HepG2 (cell line): ENCODE results near the gene INHBE. TPM values are rescaled to one million over a fixed set of nuclear protein-coding genes. Genes with fewer than 3 reads are reported as not detected.

Experiments
- AFF4 ChIP-seq: sonication (generic); formaldehyde crosslinking; IDR thresholded peaks from 2 replicates; pipeline ENCODE4 v1.4.0; 2020; ENCODE audit warnings: missing genetic modification reagents
- ATF3 ChIP-seq: sonication (generic); formaldehyde crosslinking; IDR thresholded peaks from 2 replicates; pipeline ENCODE4 v1.4.0; 2020; ENCODE audit warnings: missing genetic modification reagents
- EEA1 ChIP-seq: sonication (generic); formaldehyde crosslinking; IDR thresholded peaks from 2 replicates; pipeline ENCODE4 v1.5.1; 2020; ENCODE audit warnings: mild to moderate bottlenecking, missing genetic modification reagents, borderline replicate concordance
- GABPB1 ChIP-seq: IDR thresholded peaks from 2 replicates; pipeline ENCODE4 v1.6.1; 2016; ENCODE audit warnings: mild to moderate bottlenecking, missing genetic modification reagents, moderate library complexity, missing compliant biosample characterization
- HNRNPUL1 ChIP-seq: fragments of 200-400 bp; formaldehyde crosslinking; IDR thresholded peaks from 2 replicates; pipeline ENCODE4 v1.6.1; 2017; ENCODE audit warnings: low read depth, mild to moderate bottlenecking, low read length, moderate library complexity
- IRF2 ChIP-seq: IDR thresholded peaks from 2 replicates; pipeline ENCODE4 v1.6.1; 2018; ENCODE audit warnings: missing genetic modification reagents, missing compliant biosample characterization
- MED8 ChIP-seq: sonication (generic); formaldehyde crosslinking; IDR thresholded peaks from 2 replicates; pipeline ENCODE4 v1.8.1; 2023; ENCODE audit warnings: mild to moderate bottlenecking, missing genetic modification reagents; ENCODE audit not compliant: insufficient replicate concordance
- MXD3 ChIP-seq: IDR thresholded peaks from 2 replicates; pipeline ENCODE4 v1.6.1; 2016; ENCODE audit warnings: mild to moderate bottlenecking, missing biosample characterization, missing genetic modification reagents
- NONO ChIP-seq, 2 experiments: fragments of 450-650 bp in 1 of 2; sonication (generic) in 1 of 2; formaldehyde crosslinking in 1 of 2; IDR thresholded peaks in 1 of 2; conservative IDR thresholded peaks in 1 of 2; 2 replicates each; pipeline versions ENCODE4 v1.6.1 to v1.8.0; 2017 to 2022; ENCODE audit warnings: mild to moderate bottlenecking in 1 of 2, missing genetic modification reagents in 1 of 2, moderate library complexity in 1 of 2
- REPIN1 ChIP-seq: sonication (generic); formaldehyde crosslinking; IDR thresholded peaks from 2 replicates; pipeline ENCODE4 v1.8.0; 2022; ENCODE audit warnings: missing genetic modification reagents, low read depth, mild to moderate bottlenecking, borderline replicate concordance
- SIN3A ChIP-seq: IDR thresholded peaks from 2 replicates; pipeline ENCODE4 v1.6.1; 2011; ENCODE audit warnings: low read depth, mild to moderate bottlenecking, control low read depth, low read length, borderline replicate concordance
- SMYD3 ChIP-seq: sonication (generic); formaldehyde crosslinking; IDR thresholded peaks from 2 replicates; pipeline ENCODE4 v1.8.1; 2023; ENCODE audit warnings: mild to moderate bottlenecking, missing genetic modification reagents
- THAP11 ChIP-seq: IDR thresholded peaks from 2 replicates; pipeline ENCODE4 v1.6.1; 2016; ENCODE audit warnings: missing biosample characterization, missing genetic modification reagents
- ZMYM3 ChIP-seq: sonication (generic); formaldehyde crosslinking; IDR thresholded peaks from 2 replicates; pipeline ENCODE4 v1.5.1; 2020; ENCODE audit warnings: mild to moderate bottlenecking, missing genetic modification reagents
- ZNF225 ChIP-seq: sonication (generic); formaldehyde crosslinking; IDR thresholded peaks from 2 replicates; pipeline ENCODE4 v1.4.0; 2020; ENCODE audit warnings: mild to moderate bottlenecking, missing genetic modification reagents
- ZNF317 ChIP-seq: sonication (generic); formaldehyde crosslinking; IDR thresholded peaks from 2 replicates; pipeline ENCODE4 v1.5.0; 2020; ENCODE audit warnings: mild to moderate bottlenecking, missing genetic modification reagents
- ZNF441 ChIP-seq: sonication (generic); formaldehyde crosslinking; IDR thresholded peaks from 2 replicates; pipeline ENCODE4 v1.7.0; 2021; ENCODE audit warnings: missing genetic modification reagents, borderline replicate concordance
- ZNF552 ChIP-seq: sonication (generic); formaldehyde crosslinking; IDR thresholded peaks from 2 replicates; pipeline ENCODE4 v1.9.0; 2022; ENCODE audit warnings: missing genetic modification reagents, mild to moderate bottlenecking, borderline replicate concordance
- ZNF597 ChIP-seq: sonication (generic); formaldehyde crosslinking; IDR thresholded peaks from 2 replicates; pipeline ENCODE4 v1.5.0; 2020; ENCODE audit warnings: missing genetic modification reagents
- ZNF841 ChIP-seq: sonication (generic); formaldehyde crosslinking; IDR thresholded peaks from 2 replicates; pipeline ENCODE4 v1.8.1; 2023; ENCODE audit warnings: missing genetic modification reagents, borderline replicate concordance
- ZZZ3 ChIP-seq: sonication (generic); formaldehyde crosslinking; IDR thresholded peaks from 2 replicates; pipeline ENCODE4 v1.4.0; 2020; ENCODE audit warnings: missing genetic modification reagents, mild to moderate bottlenecking, borderline replicate concordance
- polyA plus RNA-seq, 8 experiments: library from polyadenylated mRNA; depleted of rRNA in 3 of 8; stranded (reverse) in 7 of 8; unstranded in 1 of 8; fragments of >200 nt; fragmentation: Illumina TruSeq in 4 of 8; extraction: Trizol in 4 of 8; gene quantifications; 2 replicates each; pipeline versions ENCODE4 v1.2.1 to v1.2.3, GENCODE V29; 2011 to 2016; ENCODE audit warnings: low read depth in 4 of 8, missing spikeins in 1 of 8, mixed read lengths in 1 of 8; ENCODE audit not compliant: insufficient read depth in 1 of 8
- total RNA-seq, 5 experiments: library from RNA; depleted of rRNA; stranded (reverse); fragments of >200 nt; fragmentation: Illumina TruSeq; extraction: Trizol; gene quantifications; 2 replicates each; pipeline ENCODE4 v1.2.3, GENCODE V29; 2016; ENCODE audit warnings: low read depth in 1 of 5
- TF ChIP-seq, protein P1 (sequence below): sonication (generic); formaldehyde crosslinking; IDR thresholded peaks from 2 replicates; pipeline ENCODE4 v1.9.0; 2021; ENCODE audit warnings: missing genetic modification reagents, mild to moderate bottlenecking, borderline replicate concordance

The INHBE gene
- total and polyA plus RNA-seq, 2 of the 13 experiments (the other 11 are each of a cell fraction or from before 2014, with no cell fraction given): 17.0 to 32.0 TPM

DNA sequence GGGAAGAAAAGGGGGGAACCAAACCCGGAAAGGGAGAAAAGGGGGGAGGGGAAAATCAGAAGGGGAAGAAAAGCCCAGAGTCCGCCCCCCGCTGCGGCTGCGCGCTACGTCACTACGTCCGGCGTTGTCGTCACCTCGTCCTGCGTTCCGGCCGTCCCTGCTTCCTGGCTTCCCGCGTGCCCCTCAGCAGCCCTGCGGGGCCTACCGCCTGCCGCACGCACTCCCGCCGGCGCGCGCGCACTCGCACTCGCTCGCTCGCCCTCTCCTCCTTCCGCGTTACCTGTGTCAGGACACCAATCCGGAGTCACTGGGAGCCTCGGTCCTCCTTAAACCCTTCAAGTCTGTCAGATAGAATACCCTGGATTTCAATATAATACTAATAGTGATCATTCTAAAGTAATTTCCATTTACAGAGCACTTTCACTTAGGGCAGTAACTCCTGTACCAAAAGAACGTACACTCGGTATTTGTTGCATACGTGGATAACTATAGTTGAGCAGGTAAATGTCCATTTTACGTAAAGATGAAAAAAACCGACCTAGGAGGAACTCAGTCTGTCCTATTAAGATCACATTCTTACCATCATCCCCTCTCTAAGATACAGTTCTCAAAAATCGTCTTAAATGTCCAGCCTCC lies 24.1 kb upstream of the INHBE start, which contains the start of gene R3HDM2 (continued):
- peak; percentile 22; the same call in 1 of the 2 replicates for TF ChIP-seq ZMYM3 (CRISPR knock-in tag)
- 0 out of 2 replicates have a peak, but pooled peaks have one; percentile 56 for TF ChIP-seq ZNF225 (CRISPR knock-in tag)
- peak; percentile 90 for TF ChIP-seq GABPB1 (CRISPR knock-in tag)
- TF ChIP-seq NONO (IDR thresholded peaks at IDR 0.05): no peak
- TF ChIP-seq NONO (CRISPR knock-in tag; conservative IDR thresholded peaks at IDR 0.05): peak; percentile 67; the same call in 1 of the 2 replicates
- peak; percentile 23; the same call in 1 of the 2 replicates for TF ChIP-seq SMYD3 (CRISPR knock-in tag)
- no peak for TF ChIP-seq ZNF841 (CRISPR knock-in tag)
- 0 out of 2 replicates have a peak, but pooled peaks have one; percentile 25 for TF ChIP-seq SIN3A
- no peak for TF ChIP-seq ZNF597
- TF ChIP-seq ZNF441: peak; percentile 81; the same call in 1 of the 2 replicates
- TF ChIP-seq ZZZ3 (CRISPR knock-in tag): peak; percentile 69; the same call in 1 of the 2 replicates
- TF ChIP-seq, protein P1, sequence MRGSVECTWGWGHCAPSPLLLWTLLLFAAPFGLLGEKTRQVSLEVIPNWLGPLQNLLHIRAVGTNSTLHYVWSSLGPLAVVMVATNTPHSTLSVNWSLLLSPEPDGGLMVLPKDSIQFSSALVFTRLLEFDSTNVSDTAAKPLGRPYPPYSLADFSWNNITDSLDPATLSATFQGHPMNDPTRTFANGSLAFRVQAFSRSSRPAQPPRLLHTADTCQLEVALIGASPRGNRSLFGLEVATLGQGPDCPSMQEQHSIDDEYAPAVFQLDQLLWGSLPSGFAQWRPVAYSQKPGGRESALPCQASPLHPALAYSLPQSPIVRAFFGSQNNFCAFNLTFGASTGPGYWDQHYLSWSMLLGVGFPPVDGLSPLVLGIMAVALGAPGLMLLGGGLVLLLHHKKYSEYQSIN: no peak
- TF ChIP-seq MXD3 (CRISPR knock-in tag): peak; percentile 91
- TF ChIP-seq ATF3: peak; percentile 46; the same call in 1 of the 2 replicates
- TF ChIP-seq ZNF552 (CRISPR knock-in tag): 0 out of 2 replicates have a peak, but pooled peaks have one; percentile 60
- 0 out of 2 replicates have a peak, but pooled peaks have one; percentile 21 for TF ChIP-seq HNRNPUL1
- TF ChIP-seq IRF2 (CRISPR knock-in tag): peak; percentile 74
- 0 out of 2 replicates have a peak, but pooled peaks have one; percentile 36 for TF ChIP-seq ZNF317
- TF ChIP-seq REPIN1 (CRISPR knock-in tag): peak; percentile 89
- TF ChIP-seq THAP11 (CRISPR knock-in tag): peak; percentile 86
- 0 out of 2 replicates have a peak, but pooled peaks have one; percentile 54 for TF ChIP-seq AFF4 (CRISPR knock-in tag)
- TF ChIP-seq MED8 (CRISPR knock-in tag): peak; percentile 28
- TF ChIP-seq EEA1 (CRISPR knock-in tag): peak; percentile 78; the same call in 1 of the 2 replicates
